ENCODE measurements around the gene NUP93.

Gene NUP93

GRCh38 chr16:56835320-56835719 lies 105.4 kb downstream of the NUP93 start:
- Histone ChIP-seq H3K79me2 (ENCODE audit: insufficient read depth, low read length) (no peaks in the 10 kb centered on the region), H3K9me2 (replicated peaks; ENCODE audit: low read depth, low read length) (no peaks in the 10 kb centered on the region), H2AFZ (ENCODE audit: low read length) (no peak overlapping the region), H3F3A (ENCODE audit: low read depth) (no peaks in the 10 kb centered on the region), H3K27me3 (ENCODE audit: insufficient read depth, low read length, poor library complexity, severe bottlenecking) (no peaks in the 10 kb centered on the region), H3K4me1 (ENCODE audit: insufficient read depth, low read length, poor library complexity, severe bottlenecking) (no peaks in the 10 kb centered on the region), H3K9ac (ENCODE audit: low read depth, low read length, poor library complexity, severe bottlenecking) (no peak overlapping the region), H3K9me3 (ENCODE audit: insufficient read depth, low read depth, low read length) (no peaks in the 10 kb centered on the region), H3K4me2 (ENCODE audit: low read depth, low read length, poor library complexity, severe bottlenecking) (no peak overlapping the region), H3K36me3 (ENCODE audit: insufficient read depth, low read length) (peaks cover 91% of the 10 kb centered on the region), H3K4me3 (ENCODE audit: low read length, poor library complexity, severe bottlenecking) (no peak overlapping the region), H4K20me1 (ENCODE audit: insufficient read depth, low read length, poor library complexity, severe bottlenecking) (no peaks in the 10 kb centered on the region)
- TF ChIP-seq CTCF (conservative IDR thresholded peaks at IDR 0.05; ENCODE audit: low read length) (no peak), EZH2phosphoT487 (IDR thresholded peaks at IDR 0.05; ENCODE audit: borderline replicate concordance) (no peak)

DNA sequence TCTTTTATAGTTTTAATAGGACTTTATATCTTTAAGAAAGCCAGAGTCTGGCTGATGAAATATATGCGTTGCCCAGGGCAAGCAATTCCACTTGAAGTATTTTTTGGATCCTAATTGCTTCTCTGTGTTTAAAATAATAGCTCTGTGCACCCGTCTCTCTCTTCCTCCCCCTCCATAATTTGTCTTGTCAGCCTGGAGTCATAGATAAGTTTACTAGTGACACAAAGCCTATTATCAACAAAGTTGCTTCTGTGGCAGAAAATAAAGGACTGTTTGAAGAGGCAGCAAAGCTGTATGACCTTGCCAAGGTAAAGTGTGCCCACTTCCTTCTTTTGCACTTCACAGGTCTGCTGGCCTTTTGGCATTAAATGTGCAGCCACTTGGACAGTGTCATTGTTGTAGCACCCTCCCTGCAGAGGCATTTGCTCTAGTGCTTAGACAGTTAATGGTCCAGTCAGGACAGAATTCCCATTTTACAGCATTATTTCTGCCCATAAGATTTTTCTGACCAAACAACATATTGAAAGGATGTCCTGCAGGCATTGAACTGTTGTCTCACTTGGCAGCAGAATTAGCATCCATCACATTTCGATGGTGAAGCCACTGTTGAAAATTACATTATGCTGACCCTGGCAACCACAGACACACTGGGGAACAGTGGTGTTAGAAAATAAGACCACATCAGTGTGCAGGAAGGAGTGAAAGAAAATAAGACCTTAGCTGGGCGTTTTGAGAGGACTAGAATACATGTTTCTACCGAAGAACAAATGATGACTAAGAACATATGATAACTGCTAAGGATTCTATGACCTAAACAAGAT lies 106.7 kb downstream of the NUP93 start:
- H3K4me2 ChIP-seq (ENCODE audit: low read depth, low read length, poor library complexity, severe bottlenecking) = no peak overlapping the region
- peaks cover 89% of the 10 kb centered on the region for H3K36me3 ChIP-seq (ENCODE audit: insufficient read depth, low read length)
- H3F3A ChIP-seq (ENCODE audit: low read depth) = no peaks in the 10 kb centered on the region
- H4K20me1 ChIP-seq (ENCODE audit: insufficient read depth, low read length, poor library complexity, severe bottlenecking) = no peaks in the 10 kb centered on the region
- H3K9ac ChIP-seq (ENCODE audit: low read depth, low read length, poor library complexity, severe bottlenecking) = no peak overlapping the region
- no peaks in the 10 kb centered on the region for H3K4me1 ChIP-seq (ENCODE audit: insufficient read depth, low read length, poor library complexity, severe bottlenecking)
- H2AFZ ChIP-seq (ENCODE audit: low read length) = no peak overlapping the region
- no peaks in the 10 kb centered on the region for H3K79me2 ChIP-seq (ENCODE audit: insufficient read depth, low read length)
- TF ChIP-seq CTCF (conservative IDR thresholded peaks at IDR 0.05; ENCODE audit: low read length) = no peak
- no peak for TF ChIP-seq EZH2phosphoT487 (IDR thresholded peaks at IDR 0.05; ENCODE audit: borderline replicate concordance)
- H3K9me3 ChIP-seq (ENCODE audit: insufficient read depth, low read depth, low read length) = no peaks in the 10 kb centered on the region
- H3K27me3 ChIP-seq (ENCODE audit: insufficient read depth, low read length, poor library complexity, severe bottlenecking) = no peaks in the 10 kb centered on the region
- H3K4me3 ChIP-seq (ENCODE audit: low read length, poor library complexity, severe bottlenecking) = no peak overlapping the region
- H3K9me2 ChIP-seq (replicated peaks; ENCODE audit: low read depth, low read length) = no peaks in the 10 kb centered on the region

- H3K4me3 ChIP-seq (ENCODE audit: low read length, poor library complexity, severe bottlenecking) = no peak overlapping the region
Measured at GRCh38 chr16:56838622-56839337, 108.9 kb downstream of the NUP93 start.

More at GRCh38 chr16:56838622-56839337, 108.9 kb downstream of the NUP93 start:
- Histone ChIP-seq H4K20me1 (ENCODE audit: insufficient read depth, low read length, poor library complexity, severe bottlenecking) (no peaks in the 10 kb centered on the region), H2AFZ (ENCODE audit: low read length) (no peak overlapping the region), H3K27me3 (ENCODE audit: insufficient read depth, low read length, poor library complexity, severe bottlenecking) (no peaks in the 10 kb centered on the region), H3K36me3 (ENCODE audit: insufficient read depth, low read length) (peaks cover 89% of the 10 kb centered on the region), H3K9ac (ENCODE audit: low read depth, low read length, poor library complexity, severe bottlenecking) (no peak overlapping the region), H3F3A (ENCODE audit: low read depth) (no peaks in the 10 kb centered on the region), H3K4me2 (ENCODE audit: low read depth, low read length, poor library complexity, severe bottlenecking) (no peak overlapping the region), H3K9me3 (ENCODE audit: insufficient read depth, low read depth, low read length) (no peaks in the 10 kb centered on the region), H3K4me1 (ENCODE audit: insufficient read depth, low read length, poor library complexity, severe bottlenecking) (no peaks in the 10 kb centered on the region), H3K9me2 (replicated peaks; ENCODE audit: low read depth, low read length) (no peaks in the 10 kb centered on the region), H3K79me2 (ENCODE audit: insufficient read depth, low read length) (no peaks in the 10 kb centered on the region)
- TF ChIP-seq EZH2phosphoT487 (IDR thresholded peaks at IDR 0.05; ENCODE audit: borderline replicate concordance) = no peak
- no peak for TF ChIP-seq CTCF (conservative IDR thresholded peaks at IDR 0.05; ENCODE audit: low read length)

Data from Loucy (cell line).